Cardiac fibroblast (primary cell): Measurements from ENCODE around the gene VPS4A.

Experiments used
- DNase-seq, 2 donors: peaks; one replicate each; pipeline versions ENCODE4 v3.0.0 to v3.0.0-alpha.2; 2010; ENCODE audit warnings: low read depth in 2 of 2
- H3K4me3 ChIP-seq, 2 donors: replicated peaks in 1 of 2; 1 replicate in 1 of 2; 2 replicates in 1 of 2; pipeline ENCODE4 v1.5.1; 2011; ENCODE audit warnings: low read depth in 2 of 2, low read length in 2 of 2, mild to moderate bottlenecking in 2 of 2, moderate library complexity in 1 of 2
- CTCF ChIP-seq: IDR thresholded peaks from one replicate; pipeline ENCODE4 v1.5.1; 2011; ENCODE audit warnings: low read depth, mild to moderate bottlenecking, low read length, inconsistent platforms

The VPS4A gene

GRCh38 chr16:69330286-69331109 is 19.3 kb downstream of the VPS4A start, which contains the start of gene PDF:
TSS of gene PDF (minus strand) at chr16:69330588. CDS start at chr16:69330570, 18 bp downstream.
- H3K4me3 ChIP-seq = peak within 1 kb of the TSS; percentile 70 to 74
- no peak for TF ChIP-seq CTCF
- DNase-seq = peak; percentile 92 to 95

GRCh38 chr16:69334696-69335095 is 23.5 kb downstream of the VPS4A start:
- H3K4me3 ChIP-seq = no peak overlapping the region
- no peak for DNase-seq
- no peak for TF ChIP-seq CTCF

- no peak for TF ChIP-seq CTCF
- peak overlapping the region; percentile 94 to 99 for H3K4me3 ChIP-seq
- DNase-seq = no peak
Observed at GRCh38 chr16:69338557-69339288, 27.6 kb downstream of the VPS4A start.

- peak; percentile 82 for TF ChIP-seq CTCF
- peak; percentile 99 for DNase-seq
- H3K4me3 ChIP-seq = peak within 1 kb of the TSS; percentile 94 to 99
Observed at GRCh38 chr16:69339289-69340094, 28.3 kb downstream of the VPS4A start, which contains the start of the genes COG8 and NIP7. TSS of gene COG8 (minus strand) at chr16:69339564. CDS start at chr16:69339552, 12 bp downstream. TSS of gene NIP7 (plus strand) at chr16:69339772. CDS start at chr16:69339830, 58 bp downstream.

- no peak for TF ChIP-seq CTCF
- DNase-seq = peak in 1 of 2 donors; percentile 23
Observed at GRCh38 chr16:69340095-69340644, 29.0 kb downstream of the VPS4A start.

GRCh38 chr16:69344171-69344570 is 33.0 kb downstream of the VPS4A start:
- no peak overlapping the region for H3K4me3 ChIP-seq
- TF ChIP-seq CTCF = no peak
- DNase-seq = no peak

More at GRCh38 chr16:69340095-69340644, 29.0 kb downstream of the VPS4A start:
- H3K4me3 ChIP-seq = peak overlapping the region; percentile 94 to 99
